NCI-H226 (cell line): ENCODE data around the gene PALS2.

Experiments
- DNase-seq: peaks from one replicate; pipeline ENCODE4 v3.0.0-alpha.2; 2015

The PALS2 gene

GRCh38 chr7:24595671-24596418 lies 22.6 kb downstream of the PALS2 start:
- DNase-seq, result no peak

DNA sequence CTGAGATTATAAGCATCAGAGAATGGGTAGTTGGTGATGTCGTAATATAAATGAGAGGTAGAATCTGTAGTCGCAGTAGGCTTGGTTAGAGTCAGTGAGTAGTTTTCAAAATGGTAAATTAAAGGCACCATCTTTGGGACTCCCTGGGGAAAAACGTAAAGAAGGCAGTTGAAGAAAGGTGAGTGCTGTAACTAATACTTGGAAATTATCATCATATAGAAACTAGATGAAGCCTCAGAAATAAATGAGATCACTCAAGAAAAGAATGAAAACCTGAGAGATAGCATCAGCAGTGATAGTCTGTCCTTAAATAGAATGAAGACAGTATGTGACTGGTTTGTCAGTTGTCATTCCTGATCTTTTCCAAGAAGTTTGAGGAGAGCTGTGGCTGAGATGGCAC lies 23.8 kb downstream of the PALS2 start:
- no peak for DNase-seq

- peak; percentile 64 for DNase-seq
Measured at GRCh38 chr7:24601600-24601999, 28.3 kb downstream of the PALS2 start.

DNA sequence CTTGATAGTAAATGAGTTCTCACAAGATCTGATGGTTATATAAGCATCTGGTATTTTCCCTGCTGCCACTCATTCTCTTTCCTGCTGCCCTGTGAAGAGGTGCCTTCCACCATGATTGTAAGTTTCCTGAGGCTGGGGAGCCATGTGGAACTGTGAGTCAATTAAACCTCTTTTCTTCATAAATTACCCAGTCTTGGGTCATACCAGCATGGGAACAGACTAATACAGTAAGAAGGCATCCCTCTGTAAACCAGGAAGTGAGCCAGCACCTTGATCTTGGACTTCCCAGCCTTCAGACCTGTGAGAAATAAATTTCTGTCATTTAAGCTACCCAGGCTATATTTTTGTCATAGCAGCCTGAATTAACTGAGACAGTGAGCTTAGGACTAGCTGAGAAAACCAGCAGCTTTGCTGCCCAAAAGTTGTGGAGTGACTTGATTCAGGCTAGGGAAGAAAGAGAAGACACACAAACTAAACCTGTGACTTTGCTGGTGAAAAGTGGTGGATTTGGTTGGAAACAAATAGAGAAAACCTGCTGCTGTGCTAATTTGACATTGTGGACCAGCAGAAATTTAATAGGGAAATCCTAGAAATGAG lies 29.7 kb downstream of the PALS2 start:
- no peak for DNase-seq

GRCh38 chr7:24604630-24605029 lies 31.4 kb downstream of the PALS2 start:
- no peak for DNase-seq

- DNase-seq, result no peak
Measured at GRCh38 chr7:24608504-24608903, 35.3 kb downstream of the PALS2 start.

GRCh38 chr7:24609059-24609458 lies 35.8 kb downstream of the PALS2 start:
- DNase-seq, result peak; percentile 70

DNA sequence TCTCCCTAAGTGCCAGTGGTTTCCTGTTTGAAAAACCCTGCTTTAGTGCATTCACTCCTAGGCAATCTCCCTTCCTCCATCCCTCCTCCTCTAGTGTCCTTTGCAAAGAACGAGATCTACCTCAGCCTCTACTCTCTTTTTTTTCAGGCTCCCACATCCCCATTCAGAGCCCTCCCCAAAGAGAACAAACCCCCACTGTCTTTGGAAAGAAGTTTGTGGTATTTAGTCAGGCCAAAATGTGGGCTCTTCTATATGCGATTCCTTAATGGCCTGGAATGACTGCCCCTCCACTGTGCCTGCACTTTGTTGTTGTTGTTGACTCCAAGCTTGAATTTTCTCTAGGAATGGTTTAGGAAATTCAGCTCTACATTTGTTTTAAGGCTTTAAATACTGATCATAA lies 36.3 kb downstream of the PALS2 start:
- no peak for DNase-seq

DNA sequence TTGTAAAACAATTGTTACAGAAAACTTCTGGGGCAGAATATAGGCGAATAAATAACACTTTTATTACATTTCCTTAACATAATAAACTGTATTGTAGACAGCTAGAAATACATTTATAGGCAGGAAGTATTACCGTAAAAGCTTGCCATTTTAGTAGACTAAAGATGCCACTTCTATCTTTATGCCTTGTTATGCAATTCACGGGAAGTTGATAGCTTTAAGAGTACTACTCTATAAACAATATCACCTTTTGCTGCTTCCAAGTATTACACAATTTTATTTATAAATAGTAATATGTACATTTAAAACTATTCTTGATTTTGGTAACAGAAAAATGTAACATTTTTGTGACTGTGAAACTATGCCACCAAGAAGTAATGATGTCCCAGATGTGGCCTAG lies 37.9 kb downstream of the PALS2 start:
- DNase-seq, result no peak

- DNase-seq, result no peak
Measured at GRCh38 chr7:24617957-24618616, 44.8 kb downstream of the PALS2 start.

DNA sequence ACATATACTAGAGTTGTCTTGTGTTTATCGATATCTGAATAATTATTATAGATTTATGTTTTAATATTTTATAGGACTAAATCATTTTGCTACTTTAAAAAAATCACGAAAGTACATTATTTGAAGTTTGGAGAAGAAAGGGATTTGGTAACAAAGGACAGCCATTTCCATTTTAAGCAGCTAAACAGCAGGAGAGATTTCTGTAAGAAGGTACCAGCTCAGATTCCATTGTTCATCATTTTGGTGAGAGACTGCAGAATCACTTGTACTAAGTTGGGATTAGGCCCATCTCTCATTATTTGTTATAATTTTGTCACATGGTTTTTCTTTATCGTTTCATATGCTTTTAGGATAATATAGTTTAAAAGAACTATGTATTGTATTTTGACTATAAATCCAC lies 46.7 kb downstream of the PALS2 start:
- no peak for DNase-seq

DNA sequence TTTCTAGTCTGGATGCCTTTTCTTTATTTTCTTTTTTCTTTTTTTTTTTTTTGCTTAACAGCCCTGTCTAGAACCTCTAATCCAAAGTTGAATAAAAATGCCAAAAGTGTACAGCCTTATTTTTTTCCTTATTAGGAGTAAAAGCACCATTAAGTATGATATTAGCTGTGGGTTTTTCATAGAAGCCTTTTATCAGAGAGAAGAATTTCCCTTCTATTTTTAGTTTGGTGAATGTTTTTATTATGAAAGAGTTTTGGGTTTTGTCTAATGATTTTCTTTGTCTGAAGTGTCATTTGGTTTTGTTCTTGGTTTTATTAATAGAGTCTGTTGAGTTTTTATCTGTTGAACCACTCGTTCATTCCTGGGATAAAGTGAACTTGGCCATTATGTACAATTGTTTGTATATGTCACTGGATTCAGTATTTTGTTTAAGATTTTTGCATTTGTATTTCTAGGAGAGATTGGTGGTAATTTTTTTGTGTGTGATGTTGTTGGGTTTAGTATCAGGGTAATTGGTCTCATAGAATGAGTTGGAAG lies 49.5 kb downstream of the PALS2 start:
- DNase-seq, result no peak
